ENCODE data around the gene GAGE13. TPM values are rescaled to one million over a fixed set of nuclear protein-coding genes. Genes with fewer than 3 reads are reported as not detected.
"Not testable (repeated sequence)": the region's sequence is repeated elsewhere in the genome, so short reads cannot be mapped to it uniquely, and the experiment has no call there.

The GAGE13 gene
- polyA plus RNA-seq, 1 donor (not counting 4 experiments of a cell fraction or from before 2014, with no cell fraction given): not detected

- H3K4me1 ChIP-seq (ENCODE audit: control insufficient read depth, extremely low read depth, insufficient read depth, low read length): no peaks in the 10 kb centered on the region
- dilution Hi-C loops (cut with MboI; ENCODE audit: extremely low pct_ligation_motif_present, low sequenced_read_pairs): no loop called here
- H3K4me2 ChIP-seq (ENCODE audit: control insufficient read depth, extremely low read depth, insufficient read depth, low read depth, low read length): no peak overlapping the region
- TF ChIP-seq CTCF (optimal IDR thresholded peaks at IDR 0.05 in 1 of 3, IDR thresholded peaks at IDR 0.05 in 1 of 3, conservative IDR thresholded peaks at IDR 0.05 in 1 of 3; ENCODE audit: extremely low read depth in 1 of 3, insufficient read depth in 2 of 3, low read length in 3 of 3): no peak
- FAIRE-seq (no peak), DNase-seq (ENCODE audit: low read depth, low spot score) (no peak)
- H3K27ac ChIP-seq (ENCODE audit: control insufficient read depth, insufficient read depth, low read length): no peak overlapping the region
- H3K36me3 ChIP-seq (ENCODE audit: control insufficient read depth in 2 of 2, extremely low read depth in 1 of 2, insufficient read depth in 2 of 2, low read length in 2 of 2): no peaks in the 10 kb centered on the region
- no peak overlapping the region for H3K4me3 ChIP-seq (ENCODE audit: control insufficient read depth in 2 of 3, extremely low read depth in 1 of 3, insufficient read depth in 2 of 3, low read depth in 1 of 3, low read length in 3 of 3)
- no peak overlapping the region for H3K9ac ChIP-seq (ENCODE audit: control insufficient read depth, extremely low read depth, insufficient read depth, low read length)
- no peaks in the 10 kb centered on the region for H3K79me2 ChIP-seq (ENCODE audit: control insufficient read depth, insufficient read depth, low read length)
- no peaks in the 10 kb centered on the region for H4K20me1 ChIP-seq (ENCODE audit: control insufficient read depth, extremely low read depth, insufficient read depth, low read length)
- no peak overlapping the region for H2AFZ ChIP-seq (ENCODE audit: control insufficient read depth, low read length)
- H3K9me3 ChIP-seq (ENCODE audit: control insufficient read depth, low read depth, low read length): no peaks in the 10 kb centered on the region
- H3K27me3 ChIP-seq (ENCODE audit: control insufficient read depth, extremely low read depth, insufficient read depth, low read length): no peaks in the 10 kb centered on the region
- H3K9me1 ChIP-seq (ENCODE audit: control insufficient read depth, extremely low read depth, insufficient read depth, low read length): no peaks in the 10 kb centered on the region
These were observed 15.3 kb upstream of the GAGE13 start for GRCh38 chrX:49316085-49316484.

- H3K4me2 ChIP-seq (ENCODE audit: control insufficient read depth, extremely low read depth, insufficient read depth, low read depth, low read length); FAIRE-seq; H3K27ac ChIP-seq (ENCODE audit: control insufficient read depth, insufficient read depth, low read length); H3K79me2 ChIP-seq (ENCODE audit: control insufficient read depth, insufficient read depth, low read length); H3K4me3 ChIP-seq (ENCODE audit: control insufficient read depth in 2 of 3, extremely low read depth in 1 of 3, insufficient read depth in 2 of 3, low read depth in 1 of 3, low read length in 3 of 3); H3K9me1 ChIP-seq (ENCODE audit: control insufficient read depth, extremely low read depth, insufficient read depth, low read length); H3K4me1 ChIP-seq (ENCODE audit: control insufficient read depth, extremely low read depth, insufficient read depth, low read length); H3K36me3 ChIP-seq (ENCODE audit: control insufficient read depth in 2 of 2, extremely low read depth in 1 of 2, insufficient read depth in 2 of 2, low read length in 2 of 2); dilution Hi-C loops (cut with MboI; ENCODE audit: extremely low pct_ligation_motif_present, low sequenced_read_pairs); H4K20me1 ChIP-seq (ENCODE audit: control insufficient read depth, extremely low read depth, insufficient read depth, low read length); H3K9me3 ChIP-seq (ENCODE audit: control insufficient read depth, low read depth, low read length); H3K27me3 ChIP-seq (ENCODE audit: control insufficient read depth, extremely low read depth, insufficient read depth, low read length); DNase-seq (ENCODE audit: low read depth, low spot score); H2AFZ ChIP-seq (ENCODE audit: control insufficient read depth, low read length); H3K9ac ChIP-seq (ENCODE audit: control insufficient read depth, extremely low read depth, insufficient read depth, low read length): not testable (repeated sequence)
These were observed 9.6 kb upstream of the GAGE13 start, which contains the start of gene GAGE12J for GRCh38 chrX:49321737-49322136. GAGE12J (plus strand) TSS chrX:49322037; CDS start chrX:49323194, 1,157 bp downstream.

- H3K4me3 ChIP-seq (ENCODE audit: control insufficient read depth in 2 of 3, extremely low read depth in 1 of 3, insufficient read depth in 2 of 3, low read depth in 1 of 3, low read length in 3 of 3); dilution Hi-C loops (cut with MboI; ENCODE audit: extremely low pct_ligation_motif_present, low sequenced_read_pairs): not testable (repeated sequence)
These were observed 9.1 kb upstream of the GAGE13 start for GRCh38 chrX:49322266-49322665.

GRCh38 chrX:49323735-49324134, 7.6 kb upstream of the GAGE13 start:
- dilution Hi-C loops (cut with MboI; ENCODE audit: extremely low pct_ligation_motif_present, low sequenced_read_pairs); H3K27me3 ChIP-seq (ENCODE audit: control insufficient read depth, extremely low read depth, insufficient read depth, low read length); H3K4me1 ChIP-seq (ENCODE audit: control insufficient read depth, extremely low read depth, insufficient read depth, low read length); H3K27ac ChIP-seq (ENCODE audit: control insufficient read depth, insufficient read depth, low read length); H3K9ac ChIP-seq (ENCODE audit: control insufficient read depth, extremely low read depth, insufficient read depth, low read length); H3K9me1 ChIP-seq (ENCODE audit: control insufficient read depth, extremely low read depth, insufficient read depth, low read length); H3K36me3 ChIP-seq (ENCODE audit: control insufficient read depth in 2 of 2, extremely low read depth in 1 of 2, insufficient read depth in 2 of 2, low read length in 2 of 2); H2AFZ ChIP-seq (ENCODE audit: control insufficient read depth, low read length); DNase-seq (ENCODE audit: low read depth, low spot score); H3K9me3 ChIP-seq (ENCODE audit: control insufficient read depth, low read depth, low read length); H3K79me2 ChIP-seq (ENCODE audit: control insufficient read depth, insufficient read depth, low read length); FAIRE-seq; H3K4me3 ChIP-seq (ENCODE audit: control insufficient read depth in 2 of 3, extremely low read depth in 1 of 3, insufficient read depth in 2 of 3, low read depth in 1 of 3, low read length in 3 of 3); H4K20me1 ChIP-seq (ENCODE audit: control insufficient read depth, extremely low read depth, insufficient read depth, low read length); H3K4me2 ChIP-seq (ENCODE audit: control insufficient read depth, extremely low read depth, insufficient read depth, low read depth, low read length): not testable (repeated sequence)

More at GRCh38 chrX:49322266-49322665, 9.1 kb upstream of the GAGE13 start:
- H3K79me2 ChIP-seq (ENCODE audit: control insufficient read depth, insufficient read depth, low read length); H3K9me1 ChIP-seq (ENCODE audit: control insufficient read depth, extremely low read depth, insufficient read depth, low read length); H3K36me3 ChIP-seq (ENCODE audit: control insufficient read depth in 2 of 2, extremely low read depth in 1 of 2, insufficient read depth in 2 of 2, low read length in 2 of 2); H3K9me3 ChIP-seq (ENCODE audit: control insufficient read depth, low read depth, low read length); H4K20me1 ChIP-seq (ENCODE audit: control insufficient read depth, extremely low read depth, insufficient read depth, low read length); H3K4me2 ChIP-seq (ENCODE audit: control insufficient read depth, extremely low read depth, insufficient read depth, low read depth, low read length); H3K27me3 ChIP-seq (ENCODE audit: control insufficient read depth, extremely low read depth, insufficient read depth, low read length); H3K27ac ChIP-seq (ENCODE audit: control insufficient read depth, insufficient read depth, low read length); DNase-seq (ENCODE audit: low read depth, low spot score); H3K4me1 ChIP-seq (ENCODE audit: control insufficient read depth, extremely low read depth, insufficient read depth, low read length); FAIRE-seq; H2AFZ ChIP-seq (ENCODE audit: control insufficient read depth, low read length); H3K9ac ChIP-seq (ENCODE audit: control insufficient read depth, extremely low read depth, insufficient read depth, low read length): not testable (repeated sequence)
